ENCODE results near the gene IDH2. TPM values are rescaled to one million over a fixed set of nuclear protein-coding genes. Genes with fewer than 3 reads are reported as not detected.

The IDH2 gene
- total and polyA plus RNA-seq, 2 of the 13 experiments (the other 11 are each of a cell fraction or from before 2014, with no cell fraction given) = 121 to 145 TPM

- no peak for TF ChIP-seq PAF1 (CRISPR knock-in tag; IDR thresholded peaks at IDR 0.05)
- no peak for TF ChIP-seq MEIS2 (CRISPR knock-in tag; IDR thresholded peaks at IDR 0.05)
- TF ChIP-seq, protein P1, sequence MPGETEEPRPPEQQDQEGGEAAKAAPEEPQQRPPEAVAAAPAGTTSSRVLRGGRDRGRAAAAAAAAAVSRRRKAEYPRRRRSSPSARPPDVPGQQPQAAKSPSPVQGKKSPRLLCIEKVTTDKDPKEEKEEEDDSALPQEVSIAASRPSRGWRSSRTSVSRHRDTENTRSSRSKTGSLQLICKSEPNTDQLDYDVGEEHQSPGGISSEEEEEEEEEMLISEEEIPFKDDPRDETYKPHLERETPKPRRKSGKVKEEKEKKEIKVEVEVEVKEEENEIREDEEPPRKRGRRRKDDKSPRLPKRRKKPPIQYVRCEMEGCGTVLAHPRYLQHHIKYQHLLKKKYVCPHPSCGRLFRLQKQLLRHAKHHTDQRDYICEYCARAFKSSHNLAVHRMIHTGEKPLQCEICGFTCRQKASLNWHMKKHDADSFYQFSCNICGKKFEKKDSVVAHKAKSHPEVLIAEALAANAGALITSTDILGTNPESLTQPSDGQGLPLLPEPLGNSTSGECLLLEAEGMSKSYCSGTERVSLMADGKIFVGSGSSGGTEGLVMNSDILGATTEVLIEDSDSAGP (CRISPR knock-in tag; IDR thresholded peaks at IDR 0.05; ENCODE audit: borderline replicate concordance) = peak; percentile 29; the same call in 1 of the 2 replicates
- TF ChIP-seq YEATS2 (CRISPR knock-in tag; IDR thresholded peaks at IDR 0.05; ENCODE audit: borderline replicate concordance) = peak; percentile 19; the same call in 1 of the 2 replicates
- TF ChIP-seq MED1 (CRISPR knock-in tag; IDR thresholded peaks at IDR 0.05) = 0 out of 2 replicates have a peak, but pooled peaks have one; percentile 19
- TF ChIP-seq BATF2 (CRISPR knock-in tag; IDR thresholded peaks at IDR 0.05) = no peak
- TF ChIP-seq, protein P2, sequence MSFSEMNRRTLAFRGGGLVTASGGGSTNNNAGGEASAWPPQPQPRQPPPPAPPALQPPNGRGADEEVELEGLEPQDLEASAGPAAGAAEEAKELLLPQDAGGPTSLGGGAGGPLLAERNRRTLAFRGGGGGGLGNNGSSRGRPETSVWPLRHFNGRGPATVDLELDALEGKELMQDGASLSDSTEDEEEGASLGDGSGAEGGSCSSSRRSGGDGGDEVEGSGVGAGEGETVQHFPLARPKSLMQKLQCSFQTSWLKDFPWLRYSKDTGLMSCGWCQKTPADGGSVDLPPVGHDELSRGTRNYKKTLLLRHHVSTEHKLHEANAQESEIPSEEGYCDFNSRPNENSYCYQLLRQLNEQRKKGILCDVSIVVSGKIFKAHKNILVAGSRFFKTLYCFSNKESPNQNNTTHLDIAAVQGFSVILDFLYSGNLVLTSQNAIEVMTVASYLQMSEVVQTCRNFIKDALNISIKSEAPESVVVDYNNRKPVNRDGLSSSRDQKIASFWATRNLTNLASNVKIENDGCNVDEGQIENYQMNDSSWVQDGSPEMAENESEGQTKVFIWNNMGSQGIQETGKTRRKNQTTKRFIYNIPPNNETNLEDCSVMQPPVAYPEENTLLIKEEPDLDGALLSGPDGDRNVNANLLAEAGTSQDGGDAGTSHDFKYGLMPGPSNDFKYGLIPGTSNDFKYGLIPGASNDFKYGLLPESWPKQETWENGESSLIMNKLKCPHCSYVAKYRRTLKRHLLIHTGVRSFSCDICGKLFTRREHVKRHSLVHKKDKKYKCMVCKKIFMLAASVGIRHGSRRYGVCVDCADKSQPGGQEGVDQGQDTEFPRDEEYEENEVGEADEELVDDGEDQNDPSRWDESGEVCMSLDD (CRISPR knock-in tag; IDR thresholded peaks at IDR 0.05; ENCODE audit: borderline replicate concordance) = no peak
- TF ChIP-seq ESRRA (CRISPR knock-in tag; IDR thresholded peaks at IDR 0.05; ENCODE audit: low read depth) = peak; percentile 92
- TF ChIP-seq POGK (CRISPR knock-in tag; conservative IDR thresholded peaks at IDR 0.05) = no peak
- no peak for TF ChIP-seq ZNF251 (CRISPR knock-in tag; IDR thresholded peaks at IDR 0.05)
- no peak for TF ChIP-seq MXI1 (IDR thresholded peaks at IDR 0.05; ENCODE audit: borderline replicate concordance, low read depth, low read length)
- TF ChIP-seq ZNF34 (CRISPR knock-in tag; IDR thresholded peaks at IDR 0.05; ENCODE audit: borderline replicate concordance) = no peak
- TF ChIP-seq, protein P3, sequence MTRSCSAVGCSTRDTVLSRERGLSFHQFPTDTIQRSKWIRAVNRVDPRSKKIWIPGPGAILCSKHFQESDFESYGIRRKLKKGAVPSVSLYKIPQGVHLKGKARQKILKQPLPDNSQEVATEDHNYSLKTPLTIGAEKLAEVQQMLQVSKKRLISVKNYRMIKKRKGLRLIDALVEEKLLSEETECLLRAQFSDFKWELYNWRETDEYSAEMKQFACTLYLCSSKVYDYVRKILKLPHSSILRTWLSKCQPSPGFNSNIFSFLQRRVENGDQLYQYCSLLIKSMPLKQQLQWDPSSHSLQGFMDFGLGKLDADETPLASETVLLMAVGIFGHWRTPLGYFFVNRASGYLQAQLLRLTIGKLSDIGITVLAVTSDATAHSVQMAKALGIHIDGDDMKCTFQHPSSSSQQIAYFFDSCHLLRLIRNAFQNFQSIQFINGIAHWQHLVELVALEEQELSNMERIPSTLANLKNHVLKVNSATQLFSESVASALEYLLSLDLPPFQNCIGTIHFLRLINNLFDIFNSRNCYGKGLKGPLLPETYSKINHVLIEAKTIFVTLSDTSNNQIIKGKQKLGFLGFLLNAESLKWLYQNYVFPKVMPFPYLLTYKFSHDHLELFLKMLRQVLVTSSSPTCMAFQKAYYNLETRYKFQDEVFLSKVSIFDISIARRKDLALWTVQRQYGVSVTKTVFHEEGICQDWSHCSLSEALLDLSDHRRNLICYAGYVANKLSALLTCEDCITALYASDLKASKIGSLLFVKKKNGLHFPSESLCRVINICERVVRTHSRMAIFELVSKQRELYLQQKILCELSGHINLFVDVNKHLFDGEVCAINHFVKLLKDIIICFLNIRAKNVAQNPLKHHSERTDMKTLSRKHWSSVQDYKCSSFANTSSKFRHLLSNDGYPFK (CRISPR knock-in tag; IDR thresholded peaks at IDR 0.05; ENCODE audit: borderline replicate concordance) = no peak
- TF ChIP-seq ZNF577 (CRISPR knock-in tag; IDR thresholded peaks at IDR 0.05; ENCODE audit: borderline replicate concordance, low read depth) = no peak
- TF ChIP-seq HES4 (CRISPR knock-in tag; IDR thresholded peaks at IDR 0.05; ENCODE audit: borderline replicate concordance) = no peak
- no peak for TF ChIP-seq MLLT10 (CRISPR knock-in tag; IDR thresholded peaks at IDR 0.05)
- no peak for TF ChIP-seq SP2 (CRISPR knock-in tag; IDR thresholded peaks at IDR 0.05)
- no peak for TF ChIP-seq CREM (IDR thresholded peaks at IDR 0.05)
- no peak for TF ChIP-seq CREM (CRISPR knock-in tag; IDR thresholded peaks at IDR 0.05)
Measured at GRCh38 chr15:90103701-90104329, 1.5 kb upstream of the IDH2 start (continued).
